ENCODE measurements around the gene TBC1D32.
A peak's percentile ranks its signal among the peaks of the same experiment; 100 is the strongest.
"Not testable (repeated sequence)": the region's sequence is repeated elsewhere in the genome, so short reads cannot be mapped to it uniquely, and the experiment has no call there.

Gene TBC1D32

GRCh38 chr6:121305957-121306607, 28.2 kb downstream of the TBC1D32 start:
- peak; percentile 30 for TF ChIP-seq CTCF (IDR thresholded peaks at IDR 0.05; ENCODE audit: low read depth, low read length)
- no peak for DNase-seq (ENCODE audit: extremely low read depth, low read depth)

GRCh38 chr6:121302882-121303281, 31.4 kb downstream of the TBC1D32 start:
- TF ChIP-seq CTCF (IDR thresholded peaks at IDR 0.05; ENCODE audit: low read depth, low read length), result no peak
- no peak for DNase-seq (ENCODE audit: extremely low read depth, low read depth)

- not testable (repeated sequence) for DNase-seq (ENCODE audit: extremely low read depth, low read depth)
Measured at GRCh38 chr6:121301156-121301555, 33.1 kb downstream of the TBC1D32 start.

- DNase-seq (ENCODE audit: extremely low read depth, low read depth), result no peak
- TF ChIP-seq CTCF (IDR thresholded peaks at IDR 0.05; ENCODE audit: low read depth, low read length), result no peak
Measured at GRCh38 chr6:121297694-121298093, 36.6 kb downstream of the TBC1D32 start.

- no peak for DNase-seq (ENCODE audit: extremely low read depth, low read depth)
- TF ChIP-seq CTCF (IDR thresholded peaks at IDR 0.05; ENCODE audit: low read depth, low read length), result no peak
Measured at GRCh38 chr6:121285041-121285440, 49.2 kb downstream of the TBC1D32 start.

GRCh38 chr6:121274666-121275295, 59.5 kb downstream of the TBC1D32 start:
- TF ChIP-seq CTCF (IDR thresholded peaks at IDR 0.05; ENCODE audit: low read depth, low read length), result no peak
- no peak for DNase-seq (ENCODE audit: extremely low read depth, low read depth)

- TF ChIP-seq CTCF (IDR thresholded peaks at IDR 0.05; ENCODE audit: low read depth, low read length), result no peak
- DNase-seq (ENCODE audit: extremely low read depth, low read depth), result no peak
Measured at GRCh38 chr6:121263742-121264141, 70.5 kb downstream of the TBC1D32 start.

GRCh38 chr6:121260651-121261102, 73.6 kb downstream of the TBC1D32 start:
- peak; percentile 28 for DNase-seq (ENCODE audit: extremely low read depth, low read depth)
- no peak for TF ChIP-seq CTCF (IDR thresholded peaks at IDR 0.05; ENCODE audit: low read depth, low read length)
